GM12878 (cell line): ENCODE measurements around the gene RPL3. TPM values are rescaled to one million over a fixed set of nuclear protein-coding genes. Genes with fewer than 3 reads are reported as not detected.

Source experiments
- ATAC-seq: fragments of 200-7000 bp; cut with Tn5 transposase; 3 replicates; pipeline ENCODE4 v1.9.1; 2020; ENCODE audit warnings: mild to moderate bottlenecking, moderate library complexity
- BruUV-seq: library from RNA; stranded (reverse); fragments of 400-500 nt; replicated peaks from 2 replicates; lab custom pipeline; 2021; lab: Mats Ljungman, UMichigan
- CTCF ChIA-PET: fragments of 300-600 bp; sonication (Branson Sonifier 250); formaldehyde crosslinking; extraction: SDS; loops from one replicate; lab custom pipeline; 2021; ENCODE audit warnings: inconsistent platforms; lab: Yijun Ruan, JAX
- POLR2A ChIA-PET: fragments of 350-600 bp; formaldehyde crosslinking; extraction: SDS; loops from one replicate; lab custom pipeline; 2021; ENCODE audit warnings: inconsistent platforms; lab: Charles Lee
- RAD21 ChIA-PET: fragments of 300-600 bp; sonication (Branson Sonifier 250); formaldehyde crosslinking; loops from one replicate; lab custom pipeline; 2023; ENCODE audit warnings: antibody characterized with exemption; ENCODE audit not compliant: unreplicated experiment; lab: Charles Lee
- SMC1A ChIA-PET: fragments of 300-600 bp; sonication (Branson Sonifier 250); formaldehyde crosslinking; loops from one replicate; lab custom pipeline; 2023; ENCODE audit not compliant: unreplicated experiment, uncharacterized antibody; lab: Charles Lee
- DNase-seq: peaks from one replicate; pipeline ENCODE4 v3.0.0-alpha.2; 2011; ENCODE audit warnings: low read depth, low spot score
- FAIRE-seq: peaks from 3 replicates; lab custom pipeline; 2011; peaks lifted over from hg19 to GRCh38; lab: Jason Lieb, UNC
- H2AFZ ChIP-seq: 2 replicates; pipeline ENCODE4 v1.6.0; 2011; ENCODE audit warnings: low read depth, low read length, control low read depth; ENCODE audit not compliant: control insufficient read depth
- H3K27ac ChIP-seq: 2 replicates; pipeline ENCODE4 v1.5.1; 2011; ENCODE audit warnings: control low read depth; ENCODE audit not compliant: control insufficient read depth, insufficient read depth
- H3K27me3 ChIP-seq, 2 experiments: replicated peaks in 1 of 2; 2 replicates each; pipeline versions ENCODE4 v1.6.0 to v1.6.1; 2011; ENCODE audit warnings: low read length in 1 of 2; ENCODE audit not compliant: control insufficient read depth in 2 of 2, insufficient read depth in 2 of 2
- H3K36me3 ChIP-seq, 2 experiments: 2 replicates each; pipeline ENCODE4 v1.5.1; 2011; ENCODE audit warnings: low read length in 1 of 2; ENCODE audit not compliant: control insufficient read depth in 2 of 2, insufficient read depth in 2 of 2
- H3K4me1 ChIP-seq: 2 replicates; pipeline ENCODE4 v1.6.1; 2011; ENCODE audit warnings: mild to moderate bottlenecking, low read length, moderate library complexity, mixed read lengths; ENCODE audit not compliant: control insufficient read depth, insufficient read depth
- H3K4me2 ChIP-seq: 2 replicates; pipeline ENCODE4 v1.6.0; 2011; ENCODE audit warnings: control low read depth; ENCODE audit not compliant: control insufficient read depth, insufficient read depth
- H3K4me3 ChIP-seq: fragments of 200-600 bp; sonication (generic); 2 replicates; pipeline ENCODE4 v1.5.1; 2016
- H3K79me2 ChIP-seq: 2 replicates; pipeline ENCODE4 v1.6.0; 2011; ENCODE audit warnings: low read length; ENCODE audit not compliant: control insufficient read depth, insufficient read depth
- H3K9ac ChIP-seq: 2 replicates; pipeline ENCODE4 v1.8.0; 2011; ENCODE audit warnings: low read length, control low read depth, mixed read lengths; ENCODE audit not compliant: control insufficient read depth, insufficient read depth
- H3K9me3 ChIP-seq: replicated peaks from 3 replicates; pipeline ENCODE4 v1.5.1; 2011; ENCODE audit warnings: mild to moderate bottlenecking, low read length; ENCODE audit not compliant: control insufficient read depth, insufficient read depth
- H4K20me1 ChIP-seq: 2 replicates; pipeline ENCODE4 v1.6.0; 2011; ENCODE audit not compliant: control insufficient read depth, insufficient read depth
- BMI1 ChIP-seq: fragments of 450-650 bp; IDR thresholded peaks from 2 replicates; pipeline ENCODE4 v1.6.1; 2016; ENCODE audit warnings: mild to moderate bottlenecking, moderate library complexity, borderline replicate concordance
- JUNB ChIP-seq: IDR thresholded peaks from 2 replicates; pipeline ENCODE4 v1.6.1; 2016; ENCODE audit warnings: antibody characterized with exemption, mild to moderate bottlenecking
- NKRF ChIP-seq: fragments of 450-650 bp; conservative IDR thresholded peaks from 2 replicates; pipeline ENCODE4 v1.6.1; 2017; ENCODE audit warnings: mild to moderate bottlenecking, moderate library complexity
- ZNF274 ChIP-seq: IDR thresholded peaks from one replicate; pipeline ENCODE4 v1.8.0; 2011; ENCODE audit not compliant: insufficient read length, insufficient read depth
- WGBS: methylation state at CpG from one replicate; pipeline ENCODE4 v1.1.6; 2016; ENCODE audit warnings: low lambda C conversion rate; ENCODE audit not compliant: insufficient replicate concordance, insufficient coverage; ENCODE audit errors: missing lambda C conversion rate; 5-methylcytosine and 5-hydroxymethylcytosine counted together
- in situ Hi-C: fragments of 300-500 bp; cut with MboI; formaldehyde crosslinking; loops from 9 replicates; pipeline ENCODE4 v1.14.3; 2018; ENCODE audit warnings: mixed read lengths
- intact Hi-C: fragments of 100-400 bp; cut with micrococcal nuclease; formaldehyde crosslinking; loops from one replicate; pipeline ENCODE4 v1.14.2; 2022; ENCODE audit not compliant: unreplicated experiment
- polyA plus RNA-seq, 11 experiments: library from polyadenylated mRNA; depleted of rRNA in 4 of 11; unstranded in 6 of 11; stranded (reverse) in 5 of 11; fragments of >200 nt; fragmentation: Nextera tagmentation in 4 of 11; fragmentation: Illumina TruSeq in 1 of 11; extraction: Ambion mirVana in 4 of 11; extraction: Trizol in 1 of 11; gene quantifications; 1 replicate in 1 of 11; 2 replicates in 10 of 11; pipeline versions ENCODE4 v1.2.1 to v1.2.3, GENCODE V29; 2011 to 2016; ENCODE audit warnings: inconsistent platforms in 2 of 11, missing spikeins in 2 of 11, low read depth in 1 of 11
- total RNA-seq, 4 experiments: library from RNA; depleted of rRNA in 3 of 4; stranded (reverse); fragments of >200 nt in 3 of 4; fragmentation: Illumina TruSeq in 1 of 4; extraction: Trizol in 1 of 4; gene quantifications; 2 replicates each; pipeline versions ENCODE4 v1.2.1 to v1.2.3, GENCODE V29; 2013 to 2021
- TF ChIP-seq, protein P1 (sequence below): fragments of 450-650 bp; formaldehyde crosslinking; IDR thresholded peaks from 2 replicates; pipeline ENCODE4 v1.4.0; 2020; ENCODE audit warnings: mild to moderate bottlenecking, moderate library complexity

Gene RPL3
- total and polyA plus RNA-seq, 10 of the 15 experiments (the other 5 are each of a cell fraction or from before 2014, with no cell fraction given): 1,534 to 6,791 (median 3,992) TPM

DNA sequence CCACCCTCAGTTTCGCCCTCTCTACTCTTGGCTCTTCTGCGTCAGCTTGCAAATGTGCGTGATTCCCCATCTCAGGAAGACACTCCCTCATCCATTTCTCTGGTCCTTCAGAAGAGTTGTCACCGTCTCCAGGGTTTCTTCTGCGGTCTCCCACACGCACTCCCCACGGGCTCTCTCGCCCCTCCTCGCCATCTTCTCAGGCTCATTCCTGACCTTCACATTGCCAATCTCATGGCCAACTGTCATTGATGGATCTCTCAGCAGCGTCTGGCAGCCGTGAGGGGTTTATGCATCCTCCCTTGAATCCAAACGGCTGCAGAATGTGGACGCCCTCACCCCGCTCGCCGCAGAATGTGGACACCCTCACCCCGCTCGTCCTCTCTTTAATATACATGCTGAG, 40.8 kb upstream of the RPL3 start:
- H2AFZ ChIP-seq: no peak overlapping the region
- WGBS: 66% methylated on average over 18 of the region's 18 CpGs
- no peaks in the 10 kb centered on the region for H3K27me3 ChIP-seq
- ChIA-PET CTCF (no interaction called here), SMC1A (no interaction called here), RAD21 (no interaction called here), POLR2A (no interaction called here)
- no peak overlapping the region for H3K4me3 ChIP-seq
- DNase-seq (no peak), ATAC-seq (no peak), FAIRE-seq (no peak)
- no peak overlapping the region for H3K9ac ChIP-seq
- H3K27ac ChIP-seq: no peak overlapping the region
- H3K4me2 ChIP-seq: no peak overlapping the region
- BruUV-seq: no TSS peak
- H3K4me1 ChIP-seq: no peaks in the 10 kb centered on the region
- TF ChIP-seq, protein P1, sequence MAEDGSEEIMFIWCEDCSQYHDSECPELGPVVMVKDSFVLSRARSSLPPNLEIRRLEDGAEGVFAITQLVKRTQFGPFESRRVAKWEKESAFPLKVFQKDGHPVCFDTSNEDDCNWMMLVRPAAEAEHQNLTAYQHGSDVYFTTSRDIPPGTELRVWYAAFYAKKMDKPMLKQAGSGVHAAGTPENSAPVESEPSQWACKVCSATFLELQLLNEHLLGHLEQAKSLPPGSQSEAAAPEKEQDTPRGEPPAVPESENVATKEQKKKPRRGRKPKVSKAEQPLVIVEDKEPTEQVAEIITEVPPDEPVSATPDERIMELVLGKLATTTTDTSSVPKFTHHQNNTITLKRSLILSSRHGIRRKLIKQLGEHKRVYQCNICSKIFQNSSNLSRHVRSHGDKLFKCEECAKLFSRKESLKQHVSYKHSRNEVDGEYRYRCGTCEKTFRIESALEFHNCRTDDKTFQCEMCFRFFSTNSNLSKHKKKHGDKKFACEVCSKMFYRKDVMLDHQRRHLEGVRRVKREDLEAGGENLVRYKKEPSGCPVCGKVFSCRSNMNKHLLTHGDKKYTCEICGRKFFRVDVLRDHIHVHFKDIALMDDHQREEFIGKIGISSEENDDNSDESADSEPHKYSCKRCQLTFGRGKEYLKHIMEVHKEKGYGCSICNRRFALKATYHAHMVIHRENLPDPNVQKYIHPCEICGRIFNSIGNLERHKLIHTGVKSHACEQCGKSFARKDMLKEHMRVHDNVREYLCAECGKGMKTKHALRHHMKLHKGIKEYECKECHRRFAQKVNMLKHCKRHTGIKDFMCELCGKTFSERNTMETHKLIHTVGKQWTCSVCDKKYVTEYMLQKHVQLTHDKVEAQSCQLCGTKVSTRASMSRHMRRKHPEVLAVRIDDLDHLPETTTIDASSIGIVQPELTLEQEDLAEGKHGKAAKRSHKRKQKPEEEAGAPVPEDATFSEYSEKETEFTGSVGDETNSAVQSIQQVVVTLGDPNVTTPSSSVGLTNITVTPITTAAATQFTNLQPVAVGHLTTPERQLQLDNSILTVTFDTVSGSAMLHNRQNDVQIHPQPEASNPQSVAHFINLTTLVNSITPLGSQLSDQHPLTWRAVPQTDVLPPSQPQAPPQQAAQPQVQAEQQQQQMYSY (CRISPR knock-in tag): no peak
- TF ChIP-seq ZNF274: no peak
- no peaks in the 10 kb centered on the region for H3K36me3 ChIP-seq
- no peaks in the 10 kb centered on the region for H3K9me3 ChIP-seq
- intact Hi-C loops (no loop called here), in situ Hi-C loops (no loop called here)
- H4K20me1 ChIP-seq: no peaks in the 10 kb centered on the region
- no peaks in the 10 kb centered on the region for H3K79me2 ChIP-seq

DNA sequence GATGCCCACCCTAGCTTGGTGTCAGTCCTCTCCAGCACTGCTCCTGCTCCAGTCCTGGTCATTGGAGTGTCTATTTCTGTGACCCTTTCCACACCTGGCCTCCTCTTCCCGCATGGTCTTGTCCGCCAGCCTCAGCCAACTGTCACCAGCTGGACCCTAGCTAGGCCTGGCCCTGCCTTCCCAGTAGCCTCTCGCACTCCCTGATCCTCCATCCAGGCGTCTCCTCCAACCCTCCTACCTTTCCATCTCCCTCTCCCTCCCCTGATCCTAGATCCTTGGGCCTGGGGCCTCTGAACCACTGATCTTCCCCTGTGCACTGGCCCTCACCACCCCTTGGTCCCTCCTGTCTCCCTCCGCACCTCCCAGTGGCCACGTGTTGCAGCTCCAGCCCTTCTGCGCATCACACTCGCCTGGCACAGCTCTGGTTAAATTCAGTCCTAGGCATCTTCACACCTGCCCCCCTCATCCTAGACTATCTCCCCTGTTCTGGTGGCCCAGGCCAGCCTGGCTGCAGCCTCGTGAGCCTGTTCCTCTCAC, 40.3 kb upstream of the RPL3 start:
- ChIA-PET SMC1A (interaction anchor here (0.7 kb wide), 1 partner anchor 42 kb away, joined by 3 read pairs; no protein-coding TSS in a partner anchor), CTCF (no interaction called here), POLR2A (no interaction called here)
- no peaks in the 10 kb centered on the region for H3K9me3 ChIP-seq
- no peaks in the 10 kb centered on the region for H3K4me1 ChIP-seq
- no peak for ATAC-seq
- no peaks in the 10 kb centered on the region for H4K20me1 ChIP-seq
- TF ChIP-seq NKRF (no peak), BMI1 (no peak), JUNB (no peak)
- TF ChIP-seq, protein P1 (CRISPR knock-in tag): no peak
- TF ChIP-seq, all 136 proteins: peak for 0
- in situ Hi-C loops: no loop called here
- intact Hi-C loops: no loop called here
- 58% methylated on average over 9 of the region's 9 CpGs for WGBS
- H3K9ac ChIP-seq: no peak overlapping the region
- no peak for DNase-seq
- no TSS peak for BruUV-seq
- RAD21 ChIA-PET: no interaction called here
- no peak overlapping the region for H3K27ac ChIP-seq
- H3K4me3 ChIP-seq: no peak overlapping the region
- no peaks in the 10 kb centered on the region for H3K36me3 ChIP-seq
- no peak overlapping the region for H3K4me2 ChIP-seq
- H3K79me2 ChIP-seq: no peaks in the 10 kb centered on the region
- no peaks in the 10 kb centered on the region for H3K27me3 ChIP-seq
- H2AFZ ChIP-seq: no peak overlapping the region
- no peak for FAIRE-seq
